LNCAP (cell line): ENCODE measurements around the gene FBXL13.

Source experiments
- TF ChIP-seq, protein P1 (sequence below): fragments of 450-650 bp; IDR thresholded peaks from 2 replicates; pipeline ENCODE4 v1.5.1; 2017; ENCODE audit warnings: mild to moderate bottlenecking

Gene FBXL13

GRCh38 chr7:103010211-103010610 lies 64.4 kb downstream of the FBXL13 start:
- TF ChIP-seq, protein P1, sequence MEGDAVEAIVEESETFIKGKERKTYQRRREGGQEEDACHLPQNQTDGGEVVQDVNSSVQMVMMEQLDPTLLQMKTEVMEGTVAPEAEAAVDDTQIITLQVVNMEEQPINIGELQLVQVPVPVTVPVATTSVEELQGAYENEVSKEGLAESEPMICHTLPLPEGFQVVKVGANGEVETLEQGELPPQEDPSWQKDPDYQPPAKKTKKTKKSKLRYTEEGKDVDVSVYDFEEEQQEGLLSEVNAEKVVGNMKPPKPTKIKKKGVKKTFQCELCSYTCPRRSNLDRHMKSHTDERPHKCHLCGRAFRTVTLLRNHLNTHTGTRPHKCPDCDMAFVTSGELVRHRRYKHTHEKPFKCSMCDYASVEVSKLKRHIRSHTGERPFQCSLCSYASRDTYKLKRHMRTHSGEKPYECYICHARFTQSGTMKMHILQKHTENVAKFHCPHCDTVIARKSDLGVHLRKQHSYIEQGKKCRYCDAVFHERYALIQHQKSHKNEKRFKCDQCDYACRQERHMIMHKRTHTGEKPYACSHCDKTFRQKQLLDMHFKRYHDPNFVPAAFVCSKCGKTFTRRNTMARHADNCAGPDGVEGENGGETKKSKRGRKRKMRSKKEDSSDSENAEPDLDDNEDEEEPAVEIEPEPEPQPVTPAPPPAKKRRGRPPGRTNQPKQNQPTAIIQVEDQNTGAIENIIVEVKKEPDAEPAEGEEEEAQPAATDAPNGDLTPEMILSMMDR, result no peak

DNA sequence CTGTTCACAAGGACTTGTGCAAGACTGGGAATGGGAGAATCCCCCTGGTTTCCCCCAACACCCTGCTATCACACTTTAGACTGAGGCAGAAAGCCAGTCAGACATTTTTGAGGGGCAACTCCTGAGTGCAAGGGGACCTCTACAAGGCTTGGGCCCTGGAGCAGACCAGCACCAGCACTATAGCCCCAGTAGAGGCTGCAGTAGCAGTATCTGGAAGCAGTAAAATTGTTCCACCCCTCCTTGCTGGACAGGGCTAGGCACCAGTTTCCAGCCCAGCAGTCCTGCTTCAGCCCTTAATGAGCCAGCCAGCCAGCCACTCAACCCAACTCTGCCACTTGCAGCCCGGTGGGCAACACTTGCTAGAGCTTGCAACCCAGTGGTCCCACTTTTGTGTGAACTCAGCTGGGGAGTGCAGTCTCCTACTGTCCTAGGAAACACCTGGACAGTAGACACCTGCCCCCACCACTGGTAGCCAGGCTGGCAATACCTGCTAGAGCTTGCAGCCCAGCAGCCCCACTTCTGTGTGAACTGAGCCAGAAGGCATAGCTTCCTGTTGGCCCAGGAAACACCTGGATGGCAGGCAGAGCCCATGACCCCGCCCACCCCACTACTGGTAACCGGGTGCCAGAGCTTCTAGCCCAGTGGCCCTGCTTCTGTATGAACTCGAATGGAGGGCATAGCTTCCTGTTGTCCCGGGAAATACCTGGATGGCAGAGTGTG lies 65.0 kb downstream of the FBXL13 start:
- TF ChIP-seq, protein P1, result no peak

GRCh38 chr7:103003004-103003403 lies 71.6 kb downstream of the FBXL13 start:
- TF ChIP-seq, protein P1, result no peak

DNA sequence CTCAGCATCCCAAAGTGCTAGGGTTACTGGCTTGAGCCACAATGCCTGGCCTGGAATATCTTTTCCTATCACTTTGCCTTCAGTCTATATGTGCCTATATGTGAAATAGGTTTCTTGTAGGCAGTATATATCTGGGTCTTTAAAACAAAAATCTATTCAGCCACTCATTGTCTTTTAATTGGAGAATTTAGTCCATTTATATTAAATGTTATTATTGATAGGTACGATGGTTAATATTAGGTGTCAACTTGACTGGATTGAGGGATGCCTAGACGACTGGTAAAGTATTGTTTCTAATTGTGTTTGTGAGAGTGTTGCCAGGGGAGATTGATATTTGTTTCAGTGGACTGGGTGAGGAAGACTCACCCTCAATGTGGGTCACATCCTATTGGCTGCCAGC lies 73.4 kb downstream of the FBXL13 start:
- TF ChIP-seq, protein P1, result no peak

DNA sequence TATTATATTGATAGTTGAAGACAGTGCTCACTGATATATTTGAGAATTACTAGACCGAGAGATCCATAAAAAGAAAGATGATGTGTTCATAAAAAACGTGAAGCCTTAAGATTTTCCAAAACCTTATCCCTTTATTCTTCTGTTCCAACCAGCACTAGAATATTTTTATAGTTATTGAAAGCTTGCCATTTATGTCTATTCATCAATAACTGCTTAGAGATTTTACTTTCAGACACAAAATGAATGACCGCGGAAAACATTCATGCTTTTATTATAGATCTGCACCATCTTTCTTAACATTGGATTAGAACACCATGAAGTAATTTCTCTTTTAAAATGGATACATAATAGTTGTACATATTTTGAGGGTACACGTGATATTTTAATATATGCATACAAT lies 77.6 kb downstream of the FBXL13 start:
- TF ChIP-seq, protein P1, result no peak

GRCh38 chr7:102994567-102994966 lies 80.0 kb downstream of the FBXL13 start:
- TF ChIP-seq, protein P1, result no peak

- TF ChIP-seq, protein P1, result no peak
Measured at GRCh38 chr7:102993718-102994029, 80.9 kb downstream of the FBXL13 start.
